A673 (cell line): ENCODE measurements around the gene OXSR1.

ENCODE experiments used
- CTCF ChIP-seq: fragments of 300-800, 200-600 bp; sonication (generic); conservative IDR thresholded peaks from 2 replicates; pipeline ENCODE4 v1.5.1; 2017; ENCODE audit warnings: low read depth, mild to moderate bottlenecking, antibody characterized with exemption, low read length, moderate library complexity, mixed read lengths
- EZH2 ChIP-seq: fragments of 200-600 bp; sonication (generic); IDR thresholded peaks from 2 replicates; pipeline ENCODE4 v1.6.1; 2017; ENCODE audit warnings: borderline replicate concordance, low read depth, mild to moderate bottlenecking, mixed read lengths, antibody characterized with exemption, low read length; ENCODE audit not compliant: poor library complexity, severe bottlenecking

DNA sequence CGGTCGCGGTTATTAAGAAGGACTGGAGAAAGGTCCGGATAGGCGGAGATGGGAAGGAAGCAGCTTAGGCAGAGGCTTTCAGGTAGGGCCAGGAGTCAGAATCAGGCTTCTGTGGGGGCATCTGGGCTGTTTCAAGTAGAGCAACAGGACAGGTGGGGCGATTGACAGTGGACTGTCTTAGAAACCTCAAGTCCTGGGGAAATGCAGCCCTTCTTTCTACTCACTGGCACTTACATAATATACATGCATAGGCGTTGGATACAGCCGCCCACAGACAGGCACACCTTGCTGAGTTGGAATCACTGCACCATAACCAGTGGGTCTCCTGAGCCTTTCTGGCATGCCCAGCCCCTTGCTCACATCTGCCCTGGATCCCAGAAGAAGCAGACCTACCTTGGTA lies 26.1 kb upstream of the OXSR1 start:
- TF ChIP-seq CTCF (no peak), EZH2 (no peak)
